Inferior parietal cortex (tissue), 1 donor: ENCODE data around the gene MTARC1.

Source experiments
- DNase-seq: peaks from one replicate; pipeline ENCODE4 v3.0.0-alpha.2; 2016; ENCODE audit errors: extremely low spot score

The MTARC1 gene

GRCh38 chr1:220806408-220806807 is 19.7 kb downstream of the MTARC1 start:
- no peak for DNase-seq

- DNase-seq = no peak
Observed at GRCh38 chr1:220807726-220808125, 21.0 kb downstream of the MTARC1 start.

GRCh38 chr1:220808345-220809186 is 21.9 kb downstream of the MTARC1 start:
- no peak for DNase-seq

- DNase-seq = no peak
Observed at GRCh38 chr1:220809187-220809550, 22.5 kb downstream of the MTARC1 start.

- no peak for DNase-seq
Observed at GRCh38 chr1:220809704-220810103, 23.0 kb downstream of the MTARC1 start.

- DNase-seq = peak; percentile 58
Observed at GRCh38 chr1:220810179-220810653, 23.5 kb downstream of the MTARC1 start.

GRCh38 chr1:220810963-220811362 is 24.2 kb downstream of the MTARC1 start:
- DNase-seq = no peak

- no peak for DNase-seq
Observed at GRCh38 chr1:220811695-220812094, 25.0 kb downstream of the MTARC1 start.

- no peak for DNase-seq
Observed at GRCh38 chr1:220812308-220812707, 25.6 kb downstream of the MTARC1 start.

- DNase-seq = no peak
Observed at GRCh38 chr1:220813013-220813412, 26.3 kb downstream of the MTARC1 start.

GRCh38 chr1:220815409-220815808 is 28.7 kb downstream of the MTARC1 start:
- DNase-seq = no peak

GRCh38 chr1:220817907-220818306 is 31.2 kb downstream of the MTARC1 start:
- DNase-seq = no peak

- no peak for DNase-seq
Observed at GRCh38 chr1:220818421-220819173, 31.9 kb downstream of the MTARC1 start.

GRCh38 chr1:220819467-220820026 is 32.8 kb downstream of the MTARC1 start:
- no peak for DNase-seq

GRCh38 chr1:220824031-220824989 is 37.6 kb downstream of the MTARC1 start:
- DNase-seq = no peak

- no peak for DNase-seq
Observed at GRCh38 chr1:220825819-220826551, 39.3 kb downstream of the MTARC1 start.

- DNase-seq = no peak
Observed at GRCh38 chr1:220826729-220827128, 40.0 kb downstream of the MTARC1 start.

GRCh38 chr1:220827445-220828178 is 40.9 kb downstream of the MTARC1 start:
- no peak for DNase-seq

GRCh38 chr1:220828179-220828490 is 41.4 kb downstream of the MTARC1 start:
- no peak for DNase-seq

GRCh38 chr1:220828950-220829586 is 42.4 kb downstream of the MTARC1 start:
- no peak for DNase-seq
